NCI-H187 treated with DMSO at 0.1 percent for 48 hours (cell line): ENCODE measurements around the gene SNX10.
A peak's percentile ranks its signal among the peaks of the same experiment; 100 is the strongest.

Source experiments
- DNase-seq: peaks from one replicate; lab custom pipeline; 2025; lab: John Stamatoyannopoulos, UW

The SNX10 gene

DNA sequence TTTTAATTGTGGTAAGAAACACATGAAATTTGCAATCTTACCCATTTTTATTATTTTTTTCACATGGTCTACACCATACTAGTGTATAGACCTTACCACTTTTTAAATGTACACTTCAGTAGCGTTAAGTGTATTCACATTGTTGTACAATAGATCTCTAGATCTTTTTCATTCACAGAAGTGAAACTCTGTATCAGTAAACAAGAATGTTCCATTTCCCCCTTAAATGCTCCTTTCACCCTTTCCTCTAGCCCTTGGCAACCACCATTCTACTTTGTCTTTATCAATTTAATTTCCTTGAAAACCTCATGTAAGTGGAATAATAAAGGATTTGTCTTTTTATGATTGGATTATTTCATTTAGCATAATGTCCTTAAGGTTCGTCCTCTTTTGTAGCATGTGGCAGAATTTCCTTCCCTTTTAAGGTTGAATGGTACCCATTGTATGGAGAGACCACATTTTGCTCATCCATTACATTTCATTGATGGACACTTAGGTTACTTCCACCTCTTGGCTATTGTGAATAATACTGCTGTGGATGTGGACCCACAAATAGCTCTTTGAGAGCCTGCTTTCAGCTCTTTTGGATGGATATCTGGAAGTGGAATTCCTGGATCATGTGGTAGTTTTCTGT, 45.7 kb downstream of the SNX10 start:
- no peak for DNase-seq

DNA sequence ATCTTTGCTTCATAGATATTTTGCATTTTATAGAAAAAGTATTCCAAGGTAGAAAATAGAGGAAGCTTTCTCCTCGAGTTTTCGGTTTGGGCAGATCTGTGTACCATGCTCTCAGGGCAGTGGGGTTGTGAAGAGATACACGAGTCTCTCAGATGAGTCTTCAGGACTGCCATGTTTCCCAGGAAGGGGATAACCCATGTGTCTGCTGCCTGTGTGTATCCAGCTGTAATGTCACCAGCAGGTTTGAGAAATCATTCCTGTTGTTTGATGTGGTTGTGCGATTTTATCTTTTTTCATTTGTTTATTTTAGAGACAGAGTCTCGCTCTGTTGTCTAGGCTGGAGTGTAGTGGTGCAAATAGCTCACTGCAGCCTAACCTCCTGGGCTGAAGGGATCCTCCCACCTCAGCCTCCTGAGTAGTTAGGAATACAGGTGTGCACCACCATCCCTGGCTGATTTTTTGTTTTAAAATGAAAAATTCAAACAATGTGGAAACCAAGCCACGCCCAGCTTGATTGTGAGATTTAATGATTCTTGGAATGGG, 48.9 kb downstream of the SNX10 start:
- no peak for DNase-seq

DNA sequence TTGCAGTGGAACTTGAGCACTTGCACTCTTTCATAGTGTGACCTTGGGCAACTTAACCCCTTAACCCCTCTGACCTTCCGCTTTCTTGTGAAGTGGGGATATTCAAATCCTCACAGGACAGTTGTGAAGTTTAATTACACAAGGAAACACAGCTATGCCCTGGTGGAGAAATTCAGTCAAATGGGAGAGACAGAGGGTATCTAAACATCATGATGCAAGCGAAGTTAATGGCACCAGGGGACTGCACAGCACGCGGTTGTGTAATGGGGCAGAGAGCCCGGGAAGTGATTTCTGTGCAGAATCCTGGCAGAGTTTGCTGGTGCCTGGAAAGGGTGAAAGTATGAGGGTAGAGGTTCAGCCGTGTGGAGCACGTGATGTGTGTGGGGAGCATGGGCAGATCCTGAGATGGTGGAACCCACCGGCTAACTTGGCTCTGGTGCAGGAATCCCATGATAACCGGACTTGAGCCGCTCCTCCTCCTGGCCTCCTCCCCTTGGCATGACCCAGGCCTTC, 51.7 kb downstream of the SNX10 start:
- DNase-seq, result no peak

DNA sequence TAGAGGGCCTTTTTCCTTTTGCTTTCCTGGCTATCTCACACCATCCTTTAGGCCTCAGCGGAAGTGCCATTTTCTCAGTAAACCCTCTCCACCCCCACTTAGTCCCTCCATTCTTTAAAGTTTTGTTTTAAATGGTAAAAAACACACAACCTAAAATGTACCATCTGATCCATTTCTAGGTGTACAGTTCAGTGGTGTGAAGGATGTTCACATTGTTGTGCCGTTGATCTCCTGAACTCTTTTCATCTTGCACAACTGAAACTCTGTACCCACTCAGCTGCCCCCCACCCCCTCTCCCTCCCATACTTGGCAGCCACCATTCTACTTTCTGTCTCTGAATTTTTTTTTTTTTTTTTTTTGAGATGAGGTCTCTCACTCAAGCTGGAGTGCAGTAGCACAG, 52.2 kb downstream of the SNX10 start:
- DNase-seq, result no peak

DNA sequence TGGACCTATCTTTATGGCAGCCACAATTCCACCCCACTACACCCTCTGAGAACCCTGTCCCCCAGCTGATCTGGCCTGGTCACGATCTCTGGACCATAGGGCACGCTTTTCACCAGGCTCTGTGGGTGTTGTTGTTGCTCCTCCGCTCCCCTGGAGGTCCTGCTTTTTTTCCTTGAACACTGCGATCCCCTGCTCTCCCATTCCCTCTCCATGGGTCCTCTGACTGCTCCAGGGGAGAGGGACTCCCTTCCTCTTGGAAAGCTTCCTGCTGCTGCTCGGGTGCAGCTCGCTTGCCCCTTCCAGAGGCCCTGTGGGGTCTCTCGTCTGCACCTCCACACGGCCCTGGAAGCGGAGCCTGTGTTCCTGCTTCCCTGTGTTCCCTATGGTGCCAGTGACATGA, 53.5 kb downstream of the SNX10 start:
- no peak for DNase-seq

DNA sequence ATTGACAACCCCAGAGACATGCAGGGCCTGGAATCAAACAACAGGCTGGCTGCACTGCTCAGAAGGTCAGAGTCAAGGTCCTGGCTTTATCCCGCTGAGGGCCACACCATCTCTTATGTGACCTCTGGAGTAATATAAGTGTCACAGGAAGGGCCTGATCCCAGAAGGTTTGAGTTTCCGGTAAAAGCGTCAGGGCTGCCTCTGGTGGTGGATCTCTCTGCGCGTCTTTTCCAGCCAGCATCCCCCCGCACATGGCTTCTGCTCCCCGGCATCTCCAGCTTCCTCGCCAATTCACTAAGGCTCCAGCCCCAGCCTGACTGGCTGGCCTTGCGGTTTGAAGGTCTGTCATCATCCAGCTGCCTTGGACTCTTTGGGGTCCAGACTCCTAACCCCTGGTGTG, 54.2 kb downstream of the SNX10 start:
- no peak for DNase-seq

DNA sequence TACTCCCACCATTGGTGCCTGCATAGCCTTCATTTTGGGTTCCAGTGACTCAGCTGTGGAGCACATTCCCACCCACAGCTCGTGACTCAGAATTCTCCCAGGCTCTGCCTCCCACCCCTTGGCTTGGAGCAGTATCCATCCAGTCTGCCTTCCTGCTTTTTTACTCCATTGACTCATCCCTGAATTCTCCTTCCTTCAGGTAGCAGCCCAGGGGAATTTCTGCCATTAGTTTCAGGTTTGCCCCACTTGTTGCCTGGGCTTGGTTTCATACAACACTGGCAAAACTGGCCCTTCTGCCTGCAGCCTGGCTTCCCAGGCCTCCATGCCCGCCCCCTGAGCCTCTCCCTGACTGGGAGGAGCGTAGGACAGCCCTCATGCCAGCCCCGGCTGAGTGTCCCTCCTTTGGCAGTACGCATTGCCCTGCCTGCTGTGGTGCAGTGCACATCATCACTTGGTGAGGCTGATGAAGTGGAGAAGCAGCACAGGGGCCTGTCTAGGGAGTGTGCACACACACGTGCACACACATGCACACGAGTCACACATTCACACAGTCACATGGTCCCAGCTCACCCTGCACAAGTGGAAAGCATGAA, 55.0 kb downstream of the SNX10 start:
- no peak for DNase-seq

DNA sequence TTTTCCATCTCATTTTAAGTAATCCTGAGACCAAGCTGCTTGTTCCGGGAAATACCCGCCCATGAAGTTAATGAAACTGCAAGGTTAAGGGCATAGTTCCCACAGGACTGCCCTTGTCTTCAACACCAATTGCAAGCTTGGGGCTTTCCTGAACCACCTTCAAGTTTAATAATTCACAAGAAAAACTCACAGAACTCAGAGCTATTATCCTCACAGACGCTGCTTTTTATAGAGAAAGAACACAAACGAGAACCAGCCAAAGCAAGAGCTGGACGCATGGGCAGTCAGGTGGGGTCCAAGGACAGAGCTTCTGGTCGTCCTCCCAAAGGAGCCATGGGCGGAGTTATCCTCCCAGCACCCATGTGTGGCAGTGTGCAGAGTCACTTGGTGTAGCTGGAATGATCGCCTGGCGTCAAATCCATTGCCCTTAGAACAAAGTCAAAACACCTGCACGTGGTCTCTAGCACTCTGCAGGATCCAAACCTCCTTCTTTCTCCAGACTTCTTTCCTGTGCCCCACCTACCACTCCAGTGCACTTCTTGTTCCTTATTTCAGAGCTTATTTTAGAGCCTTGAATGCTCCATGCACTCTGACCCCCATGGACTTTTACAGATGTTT, 56.7 kb downstream of the SNX10 start:
- DNase-seq, result no peak

DNA sequence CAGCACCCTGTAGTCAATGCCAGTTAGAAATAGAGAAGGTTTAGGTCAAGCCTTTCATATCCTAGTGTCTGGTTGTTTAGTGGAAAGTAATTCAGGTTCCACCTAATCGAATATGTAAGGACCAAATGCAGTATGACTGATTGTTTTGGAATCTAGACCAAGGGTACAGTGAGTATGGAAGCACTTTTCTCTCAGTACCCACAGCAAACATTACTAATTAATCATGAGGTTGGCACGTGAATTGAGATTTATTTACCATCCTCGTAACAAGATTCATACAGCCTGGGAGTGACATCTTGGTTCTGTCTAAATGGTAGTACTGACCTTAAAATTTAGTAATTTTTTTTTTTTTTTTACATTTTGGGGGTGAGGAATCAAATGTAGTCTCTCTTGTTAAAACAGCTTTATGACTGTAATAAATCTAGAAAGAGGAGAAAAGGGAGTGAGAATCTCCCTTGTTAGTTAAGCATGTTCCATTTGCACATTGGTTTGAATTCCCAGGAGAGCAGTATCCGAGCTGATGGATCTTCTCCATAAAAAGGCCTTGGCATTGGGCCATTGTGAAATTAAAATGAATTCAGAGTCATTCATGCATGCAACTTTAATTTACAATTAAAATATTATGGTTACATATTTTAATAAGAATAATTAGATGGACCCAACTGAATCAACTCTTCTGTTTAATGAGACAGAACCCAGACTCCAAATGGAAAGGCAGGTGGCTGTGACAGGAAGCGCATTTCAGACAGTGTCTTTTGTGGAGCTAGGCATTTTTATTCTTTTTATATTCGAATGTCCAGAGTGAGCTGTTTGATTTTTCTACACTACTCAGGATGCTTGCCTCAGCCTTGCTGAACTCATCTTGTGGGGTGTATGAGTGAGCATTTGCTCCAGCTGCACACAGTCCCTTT, 57.6 kb downstream of the SNX10 start:
- DNase-seq, result peak; percentile 89

DNA sequence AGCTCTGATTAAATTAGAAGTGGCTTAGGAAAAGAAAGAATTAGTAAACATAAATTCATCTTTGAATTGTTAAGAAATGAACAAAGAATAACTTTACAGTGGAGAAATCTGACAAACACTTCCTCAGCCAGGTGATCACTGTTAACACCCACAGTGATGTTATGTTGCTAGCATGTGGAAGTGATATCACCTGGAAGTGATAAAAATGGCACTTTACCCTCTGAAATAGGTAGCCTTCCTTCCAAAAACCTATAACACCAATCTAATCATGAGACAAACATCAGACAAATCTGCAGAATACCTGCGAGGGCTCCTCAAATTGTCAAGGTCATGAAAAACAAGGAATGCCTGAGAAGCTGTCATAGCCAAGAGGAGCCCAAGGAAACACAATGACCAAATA, 59.5 kb downstream of the SNX10 start:
- DNase-seq, result no peak

DNA sequence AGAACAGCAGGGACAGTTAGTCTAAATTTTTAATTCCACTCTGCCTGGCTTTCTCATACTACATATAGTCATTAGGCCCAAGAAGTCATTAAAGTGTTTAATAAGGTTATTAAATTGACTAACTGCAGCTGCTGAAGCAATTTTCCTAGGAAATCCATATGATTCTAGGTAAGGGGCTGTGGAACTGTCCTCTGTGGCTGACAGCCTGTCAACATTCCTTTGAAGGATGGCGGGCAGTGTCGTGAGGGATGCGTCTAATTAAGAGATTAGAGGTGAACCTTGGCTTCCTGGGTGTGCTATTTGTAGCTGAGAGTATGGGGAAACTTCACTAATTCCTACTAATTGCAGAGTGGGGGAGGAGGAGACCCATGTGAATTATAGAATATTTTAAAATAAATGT, 64.6 kb downstream of the SNX10 start:
- DNase-seq, result no peak

DNA sequence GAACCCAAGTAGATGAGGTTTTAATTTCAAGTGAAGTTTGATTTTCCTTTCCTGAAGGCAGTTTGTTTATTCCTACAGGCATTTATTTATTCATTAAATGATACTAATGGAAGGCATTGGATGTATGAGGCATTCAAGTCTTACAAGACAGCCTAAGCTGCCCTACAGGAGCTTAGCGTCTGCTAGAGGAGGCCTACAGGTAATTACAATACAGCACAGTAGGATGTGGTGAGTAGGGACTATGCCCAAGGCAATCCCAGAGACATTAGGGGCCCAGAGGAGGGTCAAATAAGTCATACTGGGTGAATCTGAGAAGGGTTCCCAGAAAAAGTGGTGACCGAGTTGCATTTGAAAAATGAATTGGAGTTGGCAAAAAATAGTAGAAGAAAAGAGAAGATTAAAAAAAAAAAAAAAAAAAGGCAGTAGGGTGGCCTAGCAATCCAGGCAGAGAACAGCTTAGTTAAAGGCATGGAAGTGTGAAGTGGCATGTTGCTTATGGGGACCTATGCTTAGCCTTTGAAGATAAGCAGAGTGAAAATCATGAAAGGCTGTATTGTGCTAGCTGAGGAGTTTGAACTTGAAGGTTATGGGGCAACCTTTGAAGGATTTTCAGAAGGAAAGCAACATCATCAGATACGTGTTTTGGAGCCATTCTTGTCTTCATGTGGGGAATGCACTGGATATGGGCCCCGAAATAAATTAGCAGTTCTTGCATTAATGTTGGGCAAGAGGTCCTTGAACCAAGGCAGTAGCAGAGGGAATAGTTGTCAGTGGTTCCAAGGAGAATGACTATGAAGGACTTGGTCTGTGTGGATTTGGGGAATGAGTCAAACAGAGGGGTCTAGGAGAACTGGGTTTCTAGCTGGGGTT, 65.5 kb downstream of the SNX10 start:
- no peak for DNase-seq

DNA sequence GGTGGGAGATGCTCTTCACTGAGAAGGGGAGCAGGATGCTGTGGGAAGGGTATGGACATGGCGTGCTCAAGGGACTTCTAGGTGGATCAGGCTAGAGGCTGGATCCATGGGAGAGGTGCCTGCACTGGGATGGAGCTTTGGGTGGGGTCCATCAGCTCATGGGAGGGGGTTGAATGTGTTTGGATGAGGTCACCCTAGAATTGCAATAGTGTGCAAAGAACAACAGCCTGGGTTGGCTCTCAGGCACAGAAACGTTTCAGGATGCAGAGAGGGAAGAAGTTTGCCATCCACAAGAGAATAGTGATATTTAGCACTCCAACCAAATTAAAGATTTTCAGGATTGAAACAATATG, 66.1 kb downstream of the SNX10 start:
- DNase-seq, result no peak

DNA sequence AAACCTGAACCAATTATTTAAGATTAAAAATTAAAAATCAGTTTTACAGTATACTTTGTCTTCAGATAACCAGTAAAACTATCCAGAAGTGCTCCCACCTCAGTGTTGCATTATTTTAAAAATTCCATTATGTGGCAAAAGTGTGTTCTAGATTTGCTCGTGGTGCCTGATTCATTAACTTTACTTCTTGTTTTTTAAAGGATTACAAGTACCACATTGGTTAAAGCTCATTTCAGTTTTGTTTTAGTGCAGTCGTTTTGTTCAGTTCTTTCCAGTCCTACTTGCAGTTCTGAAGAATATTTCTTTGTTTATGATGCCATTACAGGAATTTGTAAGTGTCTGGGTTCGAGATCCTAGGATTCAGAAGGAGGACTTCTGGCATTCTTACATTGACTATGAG, 69.0 kb downstream of the SNX10 start:
- DNase-seq, result no peak

DNA sequence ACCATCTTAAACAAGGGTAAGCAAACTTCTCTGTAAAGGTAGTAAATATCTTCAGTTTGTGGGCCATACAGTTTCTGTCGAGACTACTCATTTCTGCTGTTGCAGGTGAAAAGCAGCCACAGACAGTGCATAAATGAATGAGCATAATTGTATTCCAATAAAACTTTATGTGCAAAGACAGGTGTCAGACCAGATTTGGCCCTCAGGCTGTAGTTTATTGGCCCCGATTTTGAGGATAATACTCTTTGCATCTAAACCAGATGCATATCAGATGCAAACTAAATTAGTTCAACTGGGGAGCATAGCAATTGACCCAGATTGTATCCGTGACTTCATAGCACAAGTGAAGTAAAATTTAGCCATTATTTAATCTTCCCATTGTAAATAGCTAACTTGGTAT, 70.0 kb downstream of the SNX10 start:
- DNase-seq, result no peak

DNA sequence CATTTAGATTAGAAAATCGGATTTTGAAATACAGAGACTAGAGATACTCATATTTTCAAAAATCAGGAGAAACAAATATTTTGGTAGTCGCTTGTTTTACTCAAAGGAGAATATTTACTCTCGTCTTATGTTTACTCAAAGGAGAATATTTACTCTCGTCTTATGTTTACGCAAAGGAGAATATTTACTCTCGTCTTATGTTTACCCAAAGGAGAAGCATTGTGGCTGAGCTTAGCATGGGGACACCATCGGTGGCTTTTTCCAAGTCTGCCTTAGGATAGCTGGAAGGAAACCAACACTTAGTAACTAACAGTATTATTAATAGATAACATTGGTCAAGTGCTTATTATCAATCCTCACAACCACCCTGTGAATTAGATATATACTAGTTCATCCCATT, 71.8 kb downstream of the SNX10 start:
- no peak for DNase-seq

DNA sequence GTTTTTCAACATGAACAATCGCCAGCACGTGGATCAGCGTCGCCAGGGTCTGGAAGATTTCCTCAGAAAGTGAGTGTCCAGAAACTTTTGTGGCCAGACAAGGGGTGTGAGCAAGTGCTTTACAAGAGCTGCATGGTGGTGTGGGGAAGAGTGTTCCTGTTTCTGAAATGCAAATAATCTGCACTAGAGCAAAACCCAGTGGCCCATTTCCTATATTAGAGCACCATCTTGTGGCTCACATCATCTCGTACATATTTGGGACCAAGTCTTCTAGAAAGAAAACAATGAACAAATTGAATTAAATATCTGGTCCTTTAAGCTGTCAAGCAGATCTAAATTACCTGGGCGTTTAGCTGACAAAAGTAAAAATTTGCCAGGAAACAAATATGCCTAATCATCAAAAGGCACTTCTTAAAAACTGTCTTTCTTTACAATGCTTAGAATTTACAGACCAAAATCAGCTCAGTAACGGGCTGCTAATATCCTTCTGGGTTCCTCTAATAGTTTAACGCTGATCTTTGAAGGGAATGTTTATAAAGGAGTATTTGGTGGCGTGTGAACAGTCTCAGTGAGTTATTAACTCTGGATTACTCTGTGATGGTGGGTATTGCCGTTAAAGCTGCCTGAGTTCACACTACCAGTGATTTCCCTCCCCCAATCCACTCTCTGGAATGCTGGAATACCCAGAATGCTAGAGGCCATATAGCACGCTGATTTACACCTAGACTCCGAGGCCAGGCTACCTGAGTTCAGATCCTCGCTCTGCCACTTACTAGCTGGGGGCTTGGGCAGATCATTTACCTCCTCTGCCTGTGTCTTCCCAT, 73.6 kb downstream of the SNX10 start:
- peak; percentile 68 for DNase-seq

DNA sequence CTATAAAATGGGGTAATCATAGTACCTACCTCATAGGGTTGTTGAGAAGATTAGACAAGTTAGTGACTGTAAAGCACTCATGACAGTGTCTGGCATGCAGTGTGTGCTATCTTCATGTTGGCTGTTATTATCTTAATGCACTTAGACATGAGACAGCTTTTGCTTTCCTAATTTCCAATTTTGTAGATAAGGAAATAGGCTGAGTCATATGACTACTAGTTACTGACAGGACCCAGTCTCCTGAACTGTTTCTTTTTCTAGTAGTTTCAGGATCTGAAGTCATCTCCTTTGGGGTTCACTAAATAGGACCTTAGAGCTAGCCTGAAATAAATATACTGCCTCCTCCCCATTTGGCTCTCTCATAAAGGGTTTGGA, 74.2 kb downstream of the SNX10 start:
- DNase-seq, result no peak

DNA sequence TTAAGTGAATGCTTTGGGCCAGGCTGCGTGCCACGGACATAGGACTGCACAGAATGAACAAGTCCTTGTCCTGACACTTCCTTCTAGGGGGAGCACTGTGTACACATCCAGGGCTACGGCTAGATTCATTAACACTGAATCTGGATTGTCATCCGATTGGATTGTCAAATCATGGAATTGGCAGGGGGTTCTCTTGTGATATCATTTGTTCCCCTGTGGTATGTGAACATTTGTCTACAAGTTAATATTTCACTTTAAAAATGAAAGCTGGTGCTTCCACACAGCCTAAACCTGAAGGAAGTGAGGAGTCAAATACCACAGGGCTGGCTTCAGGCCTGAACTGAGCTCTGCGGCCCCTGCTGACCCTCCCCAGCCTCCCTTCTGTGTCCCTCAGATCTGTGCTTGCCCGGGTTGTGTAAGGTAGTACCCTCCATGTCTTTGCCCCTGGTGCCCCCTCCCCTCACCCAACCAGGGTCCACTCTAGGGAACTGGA, 75.6 kb downstream of the SNX10 start:
- no peak for DNase-seq

DNA sequence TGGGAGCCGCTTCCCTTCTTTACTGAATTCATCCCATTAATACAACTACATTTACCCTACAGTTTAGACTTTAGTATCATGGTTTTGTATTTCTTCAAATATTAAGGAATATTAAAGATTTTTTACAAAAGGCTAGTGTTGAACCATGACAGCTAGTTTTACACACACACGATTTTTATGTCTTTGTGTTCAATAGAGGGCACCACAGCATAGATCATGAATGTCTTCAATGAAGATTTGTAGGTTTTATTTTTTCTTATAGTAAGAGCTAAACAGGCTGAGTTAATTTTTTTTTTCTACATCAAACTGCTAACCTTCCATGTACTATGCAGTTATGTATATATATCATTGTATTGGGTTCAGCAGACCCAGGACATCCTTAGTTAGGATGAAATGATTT, 76.9 kb downstream of the SNX10 start:
- DNase-seq, result no peak
